Endothelial cell of umbilical vein (primary cell): ENCODE results near the gene PRG2. TPM values are rescaled to one million over a fixed set of nuclear protein-coding genes. Genes with fewer than 3 reads are reported as not detected.

Experiments
- BruUV-seq: library from RNA; stranded (reverse); fragments of 400-500 nt; replicated peaks from 2 replicates; lab custom pipeline; 2021; lab: Mats Ljungman, UMichigan
- CTCF ChIA-PET: fragments of 300-600, 350-600 bp; sonication (Branson Sonifier 250); formaldehyde crosslinking; loops from one replicate; lab custom pipeline; 2021; ENCODE audit warnings: antibody characterized with exemption, inconsistent platforms; lab: Charles Lee
- POLR2A ChIA-PET: fragments of 300-600, 350-600 bp; sonication (Branson Sonifier 250); formaldehyde crosslinking; loops from one replicate; lab custom pipeline; 2021; ENCODE audit warnings: antibody characterized with exemption, inconsistent platforms; lab: Charles Lee
- DNase-seq: peaks from one replicate; pipeline ENCODE4 v3.0.0-alpha.2; 2011; ENCODE audit warnings: low read depth, low spot score
- FAIRE-seq: peaks from 2 replicates; lab custom pipeline; 2011; peaks lifted over from hg19 to GRCh38; lab: Jason Lieb, UNC
- H2AFZ ChIP-seq: 2 replicates; pipeline ENCODE4 v1.6.0; 2012; ENCODE audit warnings: low read depth, low read length, control low read depth, inconsistent platforms
- H3K27ac ChIP-seq: 2 replicates; pipeline ENCODE4 v1.5.1; 2011; ENCODE audit warnings: low read depth, mild to moderate bottlenecking, control low read depth, low read length, moderate library complexity; ENCODE audit not compliant: insufficient read depth
- H3K27me3 ChIP-seq, 2 experiments: 2 replicates each; pipeline versions ENCODE4 v1.6.0 to v1.6.1; 2011; ENCODE audit warnings: low read length in 2 of 2, mixed read lengths in 1 of 2; ENCODE audit not compliant: control insufficient read depth in 2 of 2, insufficient read depth in 2 of 2
- H3K36me3 ChIP-seq, 2 experiments: 2 replicates in 1 of 2; 3 replicates in 1 of 2; pipeline ENCODE4 v1.5.1; 2011; ENCODE audit warnings: low read length in 2 of 2, mild to moderate bottlenecking in 1 of 2, moderate library complexity in 1 of 2; ENCODE audit not compliant: control insufficient read depth in 2 of 2, insufficient read depth in 2 of 2; ENCODE audit errors: extremely low read depth in 1 of 2
- H3K4me1 ChIP-seq: 3 replicates; pipeline ENCODE4 v1.5.1; 2011; ENCODE audit warnings: mild to moderate bottlenecking, low read length; ENCODE audit not compliant: control insufficient read depth, insufficient read depth; ENCODE audit errors: extremely low read depth
- H3K4me2 ChIP-seq: 2 replicates; pipeline ENCODE4 v1.6.1; 2011; ENCODE audit warnings: low read length, control low read depth, mixed read lengths; ENCODE audit not compliant: insufficient read depth
- H3K4me3 ChIP-seq, 3 experiments: fragments of 200-600 bp in 1 of 3; sonication (generic), shearing (Covaris generic) in 1 of 3; replicated peaks in 1 of 3; 2 replicates each; pipeline ENCODE4 v1.5.1; 2011 to 2016; ENCODE audit warnings: control low read depth in 3 of 3, low read length in 3 of 3, mild to moderate bottlenecking in 2 of 3, inconsistent platforms in 1 of 3, low read depth in 1 of 3, moderate library complexity in 1 of 3; ENCODE audit not compliant: insufficient read depth in 1 of 3
- H3K79me2 ChIP-seq: 2 replicates; pipeline ENCODE4 v1.6.0; 2012; ENCODE audit warnings: low read length, inconsistent platforms; ENCODE audit not compliant: control insufficient read depth, insufficient read depth
- H3K9ac ChIP-seq: replicated peaks from 2 replicates; pipeline ENCODE3; 2011; ENCODE audit warnings: low read length, control low read depth; ENCODE audit not compliant: insufficient read depth; ENCODE audit errors: extremely low read depth
- H3K9me1 ChIP-seq: replicated peaks from 3 replicates; pipeline ENCODE4 v1.6.0; 2011; ENCODE audit warnings: mild to moderate bottlenecking, low read length; ENCODE audit not compliant: control insufficient read depth, insufficient read depth; ENCODE audit errors: extremely low read depth
- H3K9me3 ChIP-seq: replicated peaks from 2 replicates; pipeline ENCODE4 v1.5.1; 2012; ENCODE audit warnings: low read length, inconsistent platforms; ENCODE audit not compliant: control insufficient read depth, insufficient read depth
- H4K20me1 ChIP-seq: replicated peaks from 2 replicates; pipeline ENCODE3; 2011; ENCODE audit warnings: mild to moderate bottlenecking, low read length; ENCODE audit not compliant: control insufficient read depth, insufficient read depth; ENCODE audit errors: extremely low read depth
- CTCF ChIP-seq, 2 donors: IDR thresholded peaks; 1 replicate in 1 of 2; 2 replicates in 1 of 2; pipeline ENCODE4 v1.5.1; 2011; ENCODE audit warnings: low read length in 2 of 2, mild to moderate bottlenecking in 2 of 2, moderate library complexity in 2 of 2, control low read depth in 1 of 2, inconsistent platforms in 1 of 2, low read depth in 1 of 2; ENCODE audit not compliant: insufficient read depth in 1 of 2; ENCODE audit errors: extremely low read depth in 1 of 2
- EZH2 ChIP-seq: IDR thresholded peaks from 2 replicates; pipeline ENCODE4 v1.6.1; 2012; ENCODE audit warnings: borderline replicate concordance, low read depth, mild to moderate bottlenecking, moderate library complexity, low read length, inconsistent platforms; ENCODE audit not compliant: severe bottlenecking
- FOS ChIP-seq: IDR thresholded peaks from 2 replicates; pipeline ENCODE4 v1.6.1; 2011; ENCODE audit warnings: mild to moderate bottlenecking, low read length, moderate library complexity, borderline replicate concordance; ENCODE audit not compliant: insufficient read depth
- GATA2 ChIP-seq: IDR thresholded peaks from 2 replicates; pipeline ENCODE4 v1.7.0; 2011; ENCODE audit warnings: low read depth, mild to moderate bottlenecking, moderate library complexity, mixed read lengths, low read length; ENCODE audit not compliant: insufficient read length, insufficient read depth
- JUN ChIP-seq: IDR thresholded peaks from 2 replicates; pipeline ENCODE4 v1.6.1; 2011; ENCODE audit warnings: borderline replicate concordance, low read depth; ENCODE audit not compliant: insufficient read length, insufficient read depth
- MYC ChIP-seq: IDR thresholded peaks from one replicate; pipeline ENCODE4 v1.6.1; 2011; ENCODE audit warnings: mild to moderate bottlenecking, low read depth, low read length
- POLR2A ChIP-seq: IDR thresholded peaks from 2 replicates; pipeline ENCODE4 v1.6.1; 2012; ENCODE audit warnings: low read depth, mild to moderate bottlenecking, control low read depth, low read length
- POLR2AphosphoS5 ChIP-seq: IDR thresholded peaks from 2 replicates; pipeline ENCODE4 v1.6.1; 2012; ENCODE audit warnings: low read depth, mild to moderate bottlenecking, control low read depth, low read length, moderate library complexity; ENCODE audit not compliant: insufficient read depth
- dilution Hi-C: fragments of 300-500 bp; cut with MboI; formaldehyde crosslinking; loops from one replicate; pipeline ENCODE4 v1.15.0; 2019; ENCODE audit warnings: low sequenced_read_pairs; ENCODE audit not compliant: extremely low pct_ligation_motif_present
- intact Hi-C: fragments of 100-400 bp; cut with micrococcal nuclease; formaldehyde crosslinking; loops from one replicate; pipeline ENCODE4 v1.10.0; 2022
- polyA plus RNA-seq, 4 experiments: library from polyadenylated mRNA; depleted of rRNA in 3 of 4; stranded (reverse) in 3 of 4; unstranded in 1 of 4; fragments of >200 nt; gene quantifications; 2 replicates each; pipeline versions ENCODE4 v1.2.1 to v1.2.3, GENCODE V29; 2011 to 2012; ENCODE audit warnings: missing spikeins in 1 of 4
- total RNA-seq: library from RNA; stranded (reverse); gene quantifications from 2 replicates; pipeline ENCODE4 v1.2.3, GENCODE V29; 2021
- TF ChIP-seq, protein P1 (sequence below): IDR thresholded peaks from 2 replicates; pipeline ENCODE4 v1.6.1; 2011; ENCODE audit not compliant: insufficient read depth, insufficient read length

The PRG2 gene
- total and polyA plus RNA-seq, 2 donors (not counting 3 experiments of a cell fraction or from before 2014, with no cell fraction given), result 0.08 to 0.55 TPM

DNA sequence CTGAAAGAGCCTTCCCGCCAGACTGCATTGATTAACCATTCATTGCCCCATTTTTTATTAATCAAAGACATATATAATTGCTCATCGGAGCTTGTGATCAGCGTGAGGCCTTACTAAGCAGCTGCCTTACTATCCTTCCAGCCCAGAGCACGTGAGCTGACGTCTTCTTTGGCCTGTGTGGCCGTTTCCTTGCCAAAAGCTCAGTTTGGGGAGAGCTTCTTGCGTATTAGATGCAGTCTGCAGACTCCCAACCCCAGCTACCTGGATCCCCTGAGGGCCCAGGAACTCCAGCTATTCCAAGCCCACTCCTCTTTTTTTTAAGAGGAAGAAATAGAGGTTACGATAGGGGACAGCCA lies 37.3 kb upstream of the PRG2 start:
- Histone ChIP-seq H3K27ac (no peak overlapping the region), H2AFZ (no peak overlapping the region), H3K9me3 (no peaks in the 10 kb centered on the region), H3K4me2 (no peak overlapping the region), H3K79me2 (peaks cover 19% of the 10 kb centered on the region), H3K27me3 (peaks cover 4 to 5% of the 10 kb centered on the region in 2 experiments), H3K36me3 (peaks cover 2 to 3% of the 10 kb centered on the region in 2 experiments), H3K9me1 (no peaks in the 10 kb centered on the region), H3K4me3 (no peak overlapping the region), H3K9ac (no peak overlapping the region), H4K20me1 (no peaks in the 10 kb centered on the region), H3K4me1 (peaks cover 33% of the 10 kb centered on the region)
- no TSS peak for BruUV-seq
- POLR2A ChIA-PET, result no interaction called here
- dilution Hi-C loops, result no loop called here
- TF ChIP-seq POLR2A, result no peak
- no peak for TF ChIP-seq JUN
- TF ChIP-seq GATA2, result no peak
- TF ChIP-seq CTCF (IDR thresholded peaks at IDR 0.05; ENCODE audit: extremely low read depth in 1 of 2, insufficient read depth in 1 of 2, low read depth in 1 of 2, low read length in 2 of 2), result no peak
- TF ChIP-seq MYC, result no peak
- no peak for TF ChIP-seq POLR2AphosphoS5
- TF ChIP-seq, protein P1, sequence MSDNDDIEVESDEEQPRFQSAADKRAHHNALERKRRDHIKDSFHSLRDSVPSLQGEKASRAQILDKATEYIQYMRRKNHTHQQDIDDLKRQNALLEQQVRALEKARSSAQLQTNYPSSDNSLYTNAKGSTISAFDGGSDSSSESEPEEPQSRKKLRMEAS, result no peak
- TF ChIP-seq EZH2, result no peak
- TF ChIP-seq FOS, result no peak
- DNase-seq (no peak), FAIRE-seq (no peak)
- CTCF ChIA-PET, result interaction anchor here (1.2 to 4.0 kb wide), 5 partner anchors 10 to 49 kb away, joined by 3 to 24 read pairs (median 4); no protein-coding TSS in a partner anchor
- intact Hi-C loops, result loop anchor here (10.0 kb wide), 1 partner anchor 577 kb away; no protein-coding TSS in a partner anchor
